ENCODE results near the gene BTRC.
"Not testable (repeated sequence)": the region's sequence is repeated elsewhere in the genome, so short reads cannot be mapped to it uniquely, and the experiment has no call there.

The BTRC gene

GRCh38 chr10:101357958-101358357 is 4.0 kb downstream of the BTRC start:
- Histone ChIP-seq H3K4me3 (replicated peaks; ENCODE audit: insufficient read depth, low read length) (no peak overlapping the region), H3K27me3 (ENCODE audit: insufficient read depth, poor library complexity, severe bottlenecking) (no peaks in the 10 kb centered on the region), H3K27ac (replicated peaks) (no peak overlapping the region)
- TF ChIP-seq SPI1 (IDR thresholded peaks at IDR 0.05; ENCODE audit: borderline replicate concordance, low read depth) (no peak), POLR2AphosphoS5 (IDR thresholded peaks at IDR 0.05; ENCODE audit: low read depth) (no peak), GABPA (IDR thresholded peaks at IDR 0.05; ENCODE audit: low read depth) (no peak)
- TF ChIP-seq, protein P1, sequence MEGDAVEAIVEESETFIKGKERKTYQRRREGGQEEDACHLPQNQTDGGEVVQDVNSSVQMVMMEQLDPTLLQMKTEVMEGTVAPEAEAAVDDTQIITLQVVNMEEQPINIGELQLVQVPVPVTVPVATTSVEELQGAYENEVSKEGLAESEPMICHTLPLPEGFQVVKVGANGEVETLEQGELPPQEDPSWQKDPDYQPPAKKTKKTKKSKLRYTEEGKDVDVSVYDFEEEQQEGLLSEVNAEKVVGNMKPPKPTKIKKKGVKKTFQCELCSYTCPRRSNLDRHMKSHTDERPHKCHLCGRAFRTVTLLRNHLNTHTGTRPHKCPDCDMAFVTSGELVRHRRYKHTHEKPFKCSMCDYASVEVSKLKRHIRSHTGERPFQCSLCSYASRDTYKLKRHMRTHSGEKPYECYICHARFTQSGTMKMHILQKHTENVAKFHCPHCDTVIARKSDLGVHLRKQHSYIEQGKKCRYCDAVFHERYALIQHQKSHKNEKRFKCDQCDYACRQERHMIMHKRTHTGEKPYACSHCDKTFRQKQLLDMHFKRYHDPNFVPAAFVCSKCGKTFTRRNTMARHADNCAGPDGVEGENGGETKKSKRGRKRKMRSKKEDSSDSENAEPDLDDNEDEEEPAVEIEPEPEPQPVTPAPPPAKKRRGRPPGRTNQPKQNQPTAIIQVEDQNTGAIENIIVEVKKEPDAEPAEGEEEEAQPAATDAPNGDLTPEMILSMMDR (IDR thresholded peaks at IDR 0.05; ENCODE audit: insufficient read depth, low read length), result no peak
- TF ChIP-seq, protein P2, sequence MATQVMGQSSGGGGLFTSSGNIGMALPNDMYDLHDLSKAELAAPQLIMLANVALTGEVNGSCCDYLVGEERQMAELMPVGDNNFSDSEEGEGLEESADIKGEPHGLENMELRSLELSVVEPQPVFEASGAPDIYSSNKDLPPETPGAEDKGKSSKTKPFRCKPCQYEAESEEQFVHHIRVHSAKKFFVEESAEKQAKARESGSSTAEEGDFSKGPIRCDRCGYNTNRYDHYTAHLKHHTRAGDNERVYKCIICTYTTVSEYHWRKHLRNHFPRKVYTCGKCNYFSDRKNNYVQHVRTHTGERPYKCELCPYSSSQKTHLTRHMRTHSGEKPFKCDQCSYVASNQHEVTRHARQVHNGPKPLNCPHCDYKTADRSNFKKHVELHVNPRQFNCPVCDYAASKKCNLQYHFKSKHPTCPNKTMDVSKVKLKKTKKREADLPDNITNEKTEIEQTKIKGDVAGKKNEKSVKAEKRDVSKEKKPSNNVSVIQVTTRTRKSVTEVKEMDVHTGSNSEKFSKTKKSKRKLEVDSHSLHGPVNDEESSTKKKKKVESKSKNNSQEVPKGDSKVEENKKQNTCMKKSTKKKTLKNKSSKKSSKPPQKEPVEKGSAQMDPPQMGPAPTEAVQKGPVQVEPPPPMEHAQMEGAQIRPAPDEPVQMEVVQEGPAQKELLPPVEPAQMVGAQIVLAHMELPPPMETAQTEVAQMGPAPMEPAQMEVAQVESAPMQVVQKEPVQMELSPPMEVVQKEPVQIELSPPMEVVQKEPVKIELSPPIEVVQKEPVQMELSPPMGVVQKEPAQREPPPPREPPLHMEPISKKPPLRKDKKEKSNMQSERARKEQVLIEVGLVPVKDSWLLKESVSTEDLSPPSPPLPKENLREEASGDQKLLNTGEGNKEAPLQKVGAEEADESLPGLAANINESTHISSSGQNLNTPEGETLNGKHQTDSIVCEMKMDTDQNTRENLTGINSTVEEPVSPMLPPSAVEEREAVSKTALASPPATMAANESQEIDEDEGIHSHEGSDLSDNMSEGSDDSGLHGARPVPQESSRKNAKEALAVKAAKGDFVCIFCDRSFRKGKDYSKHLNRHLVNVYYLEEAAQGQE (IDR thresholded peaks at IDR 0.05; ENCODE audit: insufficient replicate concordance, low read depth), result no peak
- no peak for DNase-seq (ENCODE audit: low read depth in 1 of 2, low spot score in 1 of 2)

DNA sequence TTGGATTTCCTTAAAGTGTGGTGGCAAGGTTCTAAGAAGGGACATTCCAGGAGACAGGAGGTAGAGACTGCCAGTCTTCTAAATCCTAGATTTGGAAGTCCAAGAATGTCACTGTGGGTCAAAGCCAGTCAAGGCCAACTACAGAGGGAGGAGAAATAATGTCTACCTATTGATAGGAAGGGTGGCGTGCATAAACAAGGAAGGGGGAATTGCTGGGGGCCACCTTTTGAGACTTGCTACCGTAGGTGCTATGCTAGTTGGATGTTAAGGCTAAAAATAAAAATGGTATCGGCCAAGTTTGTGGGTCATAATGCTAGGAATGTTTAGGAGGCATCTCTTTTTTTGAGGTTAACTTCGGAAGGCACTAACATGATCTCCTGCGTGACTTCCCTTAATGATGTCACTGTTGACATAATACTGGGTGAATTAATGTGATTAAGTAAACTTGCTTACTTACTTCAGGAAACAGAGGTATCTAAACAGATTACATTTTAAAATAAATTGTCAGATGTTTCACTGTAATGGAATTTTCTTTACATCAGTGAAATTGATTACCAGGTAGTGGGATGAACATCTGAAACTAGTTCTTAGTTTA is 4.8 kb downstream of the BTRC start:
- no peaks in the 10 kb centered on the region for H3K27me3 ChIP-seq (ENCODE audit: insufficient read depth, poor library complexity, severe bottlenecking)
- no peak for DNase-seq (ENCODE audit: low read depth in 1 of 2, low spot score in 1 of 2)
- H3K27ac ChIP-seq (replicated peaks), result no peak overlapping the region
- no peak overlapping the region for H3K4me3 ChIP-seq (replicated peaks; ENCODE audit: insufficient read depth, low read length)
- no peak for TF ChIP-seq SPI1 (IDR thresholded peaks at IDR 0.05; ENCODE audit: borderline replicate concordance, low read depth)
- TF ChIP-seq, protein P2 (IDR thresholded peaks at IDR 0.05; ENCODE audit: insufficient replicate concordance, low read depth), result no peak
- TF ChIP-seq POLR2AphosphoS5 (IDR thresholded peaks at IDR 0.05; ENCODE audit: low read depth), result no peak
- TF ChIP-seq, protein P1 (IDR thresholded peaks at IDR 0.05; ENCODE audit: insufficient read depth, low read length), result no peak
- TF ChIP-seq GABPA (IDR thresholded peaks at IDR 0.05; ENCODE audit: low read depth), result no peak

DNA sequence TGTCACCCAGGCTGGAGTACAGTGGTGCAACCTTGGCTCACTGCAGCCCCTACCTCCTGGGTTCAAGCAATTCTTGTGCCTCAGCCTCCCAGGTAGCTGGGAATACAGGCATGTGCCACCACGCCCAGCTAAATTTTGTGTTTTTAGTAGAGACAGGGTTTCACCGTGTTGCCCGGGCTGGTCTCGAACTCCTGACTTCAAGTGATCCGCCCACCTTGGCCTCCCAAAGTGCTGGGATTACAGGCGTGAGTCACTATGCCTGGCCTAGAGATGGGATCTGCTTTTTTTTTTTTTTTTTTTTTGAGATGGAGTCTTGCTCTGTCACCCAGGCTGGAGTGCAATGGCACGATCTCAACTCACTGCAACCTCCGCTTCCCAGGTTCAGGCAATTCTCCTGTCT is 6.1 kb downstream of the BTRC start:
- not testable (repeated sequence) for H3K27ac ChIP-seq (replicated peaks); H3K4me3 ChIP-seq (replicated peaks; ENCODE audit: insufficient read depth, low read length); H3K27me3 ChIP-seq (ENCODE audit: insufficient read depth, poor library complexity, severe bottlenecking); DNase-seq (ENCODE audit: low read depth in 1 of 2, low spot score in 1 of 2)

DNA sequence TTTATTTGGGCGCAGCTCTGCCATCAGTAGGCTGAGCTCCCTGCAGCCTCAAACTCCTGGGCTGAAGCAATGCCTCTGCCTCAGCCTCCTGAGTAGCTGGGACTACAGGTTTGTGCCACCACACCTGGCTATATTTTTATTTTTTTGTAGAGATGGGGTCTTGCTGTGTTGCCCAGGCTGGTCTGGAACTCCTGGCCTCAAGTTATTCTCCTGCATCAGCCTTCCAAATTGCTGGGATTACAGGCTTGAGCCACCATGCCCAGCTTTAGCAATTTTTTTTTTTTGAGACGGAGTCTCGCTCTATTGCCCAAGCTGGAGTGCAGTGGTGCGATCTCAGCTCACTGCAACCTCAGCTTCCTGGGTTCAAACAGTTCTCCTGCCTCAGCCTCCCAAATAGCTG is 6.9 kb downstream of the BTRC start:
- DNase-seq (ENCODE audit: low read depth in 1 of 2, low spot score in 1 of 2); H3K4me3 ChIP-seq (replicated peaks; ENCODE audit: insufficient read depth, low read length); H3K27me3 ChIP-seq (ENCODE audit: insufficient read depth, poor library complexity, severe bottlenecking); H3K27ac ChIP-seq (replicated peaks): not testable (repeated sequence)

- Histone ChIP-seq H3K4me3 (replicated peaks; ENCODE audit: insufficient read depth, low read length) (no peak overlapping the region), H3K27me3 (ENCODE audit: insufficient read depth, poor library complexity, severe bottlenecking) (no peaks in the 10 kb centered on the region), H3K27ac (replicated peaks) (no peak overlapping the region)
- DNase-seq (ENCODE audit: low read depth in 1 of 2, low spot score in 1 of 2), result no peak
- no peak for TF ChIP-seq POLR2AphosphoS5 (IDR thresholded peaks at IDR 0.05; ENCODE audit: low read depth)
- TF ChIP-seq, protein P1 (IDR thresholded peaks at IDR 0.05; ENCODE audit: insufficient read depth, low read length), result no peak
- no peak for TF ChIP-seq SPI1 (IDR thresholded peaks at IDR 0.05; ENCODE audit: borderline replicate concordance, low read depth)
- TF ChIP-seq, protein P2 (IDR thresholded peaks at IDR 0.05; ENCODE audit: insufficient replicate concordance, low read depth), result no peak
- TF ChIP-seq GABPA (IDR thresholded peaks at IDR 0.05; ENCODE audit: low read depth), result no peak
Observed at GRCh38 chr10:101363850-101364400, 10.0 kb downstream of the BTRC start.

Data from HL-60 (cell line).